Measurements from ENCODE around the gene LIN28B.

GRCh38 chr6:104973404-104973803 is 16.5 kb downstream of the LIN28B start:
- TF ChIP-seq CTCF (IDR thresholded peaks at IDR 0.05) = no peak
- TF ChIP-seq USF2 (IDR thresholded peaks at IDR 0.05) = no peak
- no peak for TF ChIP-seq PBX3 (IDR thresholded peaks at IDR 0.05)
- no peak for TF ChIP-seq NFE2L2 (conservative IDR thresholded peaks at IDR 0.05; ENCODE audit: low read length)
- no peak for TF ChIP-seq NR3C1 (IDR thresholded peaks at IDR 0.05)
- TF ChIP-seq MYC (IDR thresholded peaks at IDR 0.05; ENCODE audit: borderline replicate concordance, low read length) = no peak
- TF ChIP-seq ELK1 (IDR thresholded peaks at IDR 0.05; ENCODE audit: low read depth, low read length) = no peak
- no peak for TF ChIP-seq EHMT2 (IDR thresholded peaks at IDR 0.05; ENCODE audit: low read depth)
- no peak for TF ChIP-seq EP300 (IDR thresholded peaks at IDR 0.05)
- TF ChIP-seq POLR2A (IDR thresholded peaks at IDR 0.05; ENCODE audit: low read length) = no peak
- no peak for TF ChIP-seq FOXS1 (CRISPR knock-in tag; IDR thresholded peaks at IDR 0.05)
- TF ChIP-seq FOSL2 (IDR thresholded peaks at IDR 0.05) = no peak
- no peak for TF ChIP-seq FOSL2 (CRISPR knock-in tag; IDR thresholded peaks at IDR 0.05)
- TF ChIP-seq ZFP36 (IDR thresholded peaks at IDR 0.05; ENCODE audit: borderline replicate concordance, partially characterized antibody) = no peak
